Measurements from ENCODE around the gene NPIPA2.
"Not testable (repeated sequence)": the region's sequence is repeated elsewhere in the genome, so short reads cannot be mapped to it uniquely, and the experiment has no call there.

The NPIPA2 gene

DNA sequence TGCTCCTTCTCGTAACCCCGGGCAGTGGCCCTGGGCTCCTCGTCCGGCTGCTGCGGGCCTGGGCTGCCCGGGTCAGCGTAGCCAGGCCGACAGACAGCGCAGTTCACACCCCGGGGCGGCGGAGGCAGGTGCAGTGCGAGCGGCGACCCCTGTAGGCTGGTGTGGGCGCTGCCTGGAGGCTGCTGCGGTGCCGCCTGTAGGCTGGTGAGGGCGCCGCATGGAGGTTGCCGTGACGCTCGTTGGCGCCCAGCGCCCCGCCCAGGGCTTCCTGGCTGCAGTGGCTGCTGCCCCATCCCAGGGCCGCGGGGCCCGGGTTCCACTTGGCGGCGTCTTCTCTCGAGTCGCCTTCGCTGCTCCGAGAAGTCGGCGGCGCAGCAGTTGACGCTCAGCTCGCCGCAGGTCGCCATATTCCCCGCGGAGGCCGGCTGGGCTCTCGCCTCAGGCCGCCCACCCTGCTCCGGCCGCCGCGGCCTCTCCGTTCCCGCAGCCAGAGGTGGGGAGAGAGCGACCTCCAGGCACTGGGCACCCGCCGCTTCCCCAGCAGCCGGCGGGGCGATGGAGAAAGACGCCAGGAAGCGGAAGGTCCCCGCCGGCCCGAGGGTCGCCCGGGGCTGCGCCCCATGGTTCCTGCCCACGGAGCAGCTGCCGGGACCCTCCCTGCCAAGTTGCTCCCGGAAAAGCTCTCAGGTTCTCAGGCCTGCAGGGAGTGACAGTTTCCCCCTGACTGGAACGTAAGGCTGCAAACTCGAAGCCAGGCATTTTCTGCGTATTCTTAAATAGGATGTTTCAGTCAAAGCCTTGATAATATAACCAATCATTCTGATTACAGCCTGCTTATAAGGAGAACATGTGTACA is at the start of gene NPIPA2:
Gene NPIPA2, plus strand, starts transcription at position 261 of the 856 bp plus-strand sequence. CDS start 5,533 bp downstream, outside the sequence.
- not testable (repeated sequence) for H3K4me1 Mint-ChIP-seq (ENCODE audit: low read depth); H3K27me3 Mint-ChIP-seq (ENCODE audit: low read depth); H3K9me3 Mint-ChIP-seq; H3K4me3 Mint-ChIP-seq; H3K36me3 Mint-ChIP-seq (ENCODE audit: low read depth); H3K27ac Mint-ChIP-seq

DNA sequence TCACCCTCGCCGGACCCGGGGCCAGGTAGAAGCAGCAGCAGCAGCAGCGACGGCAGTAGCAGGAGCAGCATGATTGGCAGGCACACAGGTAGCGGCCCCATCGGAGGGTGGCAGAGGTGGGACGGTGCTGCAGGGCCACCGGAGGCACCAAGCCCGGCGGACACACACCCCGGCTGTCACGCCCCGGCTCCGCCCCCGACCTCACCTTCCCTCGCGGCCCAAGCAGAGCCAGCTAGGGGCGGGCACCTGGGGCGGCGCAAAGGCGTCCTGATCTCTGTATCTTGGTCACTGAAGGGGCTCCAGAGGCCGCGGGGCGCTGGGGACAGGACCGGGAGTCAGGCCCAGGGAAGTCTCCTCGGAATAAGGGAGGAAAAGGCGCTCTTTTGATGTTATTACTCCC is 48.2 kb upstream of the NPIPA2 start, which contains the start of gene PLA2G10:
Gene PLA2G10, minus strand, starts transcription at position 180 of the 400 bp plus-strand sequence. Its CDS starts 79 bp downstream, at position 101.
- H3K4me1 Mint-ChIP-seq (ENCODE audit: low read depth); H3K36me3 Mint-ChIP-seq (ENCODE audit: low read depth); H3K4me3 Mint-ChIP-seq; H3K9me3 Mint-ChIP-seq; H3K27me3 Mint-ChIP-seq (ENCODE audit: low read depth); H3K27ac Mint-ChIP-seq: not testable (repeated sequence)

GRCh38 chr16:14701859-14702258 is 40.5 kb upstream of the NPIPA2 start:
- not testable (repeated sequence) for H3K27me3 Mint-ChIP-seq (ENCODE audit: low read depth); H3K9me3 Mint-ChIP-seq; H3K4me1 Mint-ChIP-seq (ENCODE audit: low read depth); H3K36me3 Mint-ChIP-seq (ENCODE audit: low read depth); H3K4me3 Mint-ChIP-seq; H3K27ac Mint-ChIP-seq

- H3K4me1 Mint-ChIP-seq (ENCODE audit: low read depth); H3K9me3 Mint-ChIP-seq; H3K27ac Mint-ChIP-seq; H3K27me3 Mint-ChIP-seq (ENCODE audit: low read depth); H3K36me3 Mint-ChIP-seq (ENCODE audit: low read depth); H3K4me3 Mint-ChIP-seq: not testable (repeated sequence)
Observed at GRCh38 chr16:14702672-14703071, 39.7 kb upstream of the NPIPA2 start.

- H3K4me3 Mint-ChIP-seq; H3K4me1 Mint-ChIP-seq (ENCODE audit: low read depth); H3K36me3 Mint-ChIP-seq (ENCODE audit: low read depth); H3K27ac Mint-ChIP-seq; H3K9me3 Mint-ChIP-seq; H3K27me3 Mint-ChIP-seq (ENCODE audit: low read depth): not testable (repeated sequence)
Observed at GRCh38 chr16:14703156-14704011, 38.9 kb upstream of the NPIPA2 start, which contains the start of gene NPIPA3. NPIPA3 (plus strand) TSS chr16:14703411; CDS start chr16:14708944, 5,533 bp downstream.

DNA sequence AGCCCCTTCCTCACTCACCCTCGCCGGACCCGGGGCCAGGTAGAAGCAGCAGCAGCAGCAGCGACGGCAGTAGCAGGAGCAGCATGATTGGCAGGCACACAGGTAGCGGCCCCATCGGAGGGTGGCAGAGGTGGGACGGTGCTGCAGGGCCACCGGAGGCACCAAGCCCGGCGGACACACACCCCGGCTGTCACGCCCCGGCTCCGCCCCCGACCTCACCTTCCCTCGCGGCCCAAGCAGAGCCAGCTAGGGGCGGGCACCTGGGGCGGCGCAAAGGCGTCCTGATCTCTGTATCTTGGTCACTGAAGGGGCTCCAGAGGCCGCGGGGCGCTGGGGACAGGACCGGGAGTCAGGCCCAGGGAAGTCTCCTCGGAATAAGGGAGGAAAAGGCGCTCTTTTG is 9.1 kb upstream of the NPIPA2 start:
- H3K4me3 Mint-ChIP-seq; H3K9me3 Mint-ChIP-seq; H3K4me1 Mint-ChIP-seq (ENCODE audit: low read depth); H3K27me3 Mint-ChIP-seq (ENCODE audit: low read depth); H3K36me3 Mint-ChIP-seq (ENCODE audit: low read depth); H3K27ac Mint-ChIP-seq: not testable (repeated sequence)

GRCh38 chr16:14740832-14741385 is 1.4 kb upstream of the NPIPA2 start:
- not testable (repeated sequence) for H3K27ac Mint-ChIP-seq; H3K4me3 Mint-ChIP-seq; H3K9me3 Mint-ChIP-seq; H3K27me3 Mint-ChIP-seq (ENCODE audit: low read depth); H3K4me1 Mint-ChIP-seq (ENCODE audit: low read depth); H3K36me3 Mint-ChIP-seq (ENCODE audit: low read depth)

DNA sequence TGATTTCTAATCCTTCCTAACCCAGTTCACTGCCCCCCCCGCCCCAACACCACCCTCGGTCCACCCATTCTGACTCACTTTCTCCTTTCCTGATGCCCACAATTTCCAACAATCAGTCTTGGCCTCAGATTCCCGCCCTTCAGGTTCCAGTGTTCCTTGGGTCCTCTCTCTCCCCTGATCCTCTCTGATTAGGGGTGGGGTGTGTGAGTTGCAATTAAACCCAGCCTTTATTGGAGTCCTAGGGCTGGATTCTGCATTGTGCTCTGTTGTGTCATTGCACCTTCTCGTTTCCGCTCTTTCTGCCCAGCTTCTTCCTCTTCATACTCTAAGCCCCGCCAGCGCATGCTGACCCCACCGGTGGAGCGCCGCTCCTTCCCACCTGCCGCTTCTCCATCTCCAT is 539 bp upstream of the NPIPA2 start:
- H3K27ac Mint-ChIP-seq; H3K4me1 Mint-ChIP-seq (ENCODE audit: low read depth); H3K36me3 Mint-ChIP-seq (ENCODE audit: low read depth); H3K27me3 Mint-ChIP-seq (ENCODE audit: low read depth); H3K9me3 Mint-ChIP-seq; H3K4me3 Mint-ChIP-seq: not testable (repeated sequence)

DNA sequence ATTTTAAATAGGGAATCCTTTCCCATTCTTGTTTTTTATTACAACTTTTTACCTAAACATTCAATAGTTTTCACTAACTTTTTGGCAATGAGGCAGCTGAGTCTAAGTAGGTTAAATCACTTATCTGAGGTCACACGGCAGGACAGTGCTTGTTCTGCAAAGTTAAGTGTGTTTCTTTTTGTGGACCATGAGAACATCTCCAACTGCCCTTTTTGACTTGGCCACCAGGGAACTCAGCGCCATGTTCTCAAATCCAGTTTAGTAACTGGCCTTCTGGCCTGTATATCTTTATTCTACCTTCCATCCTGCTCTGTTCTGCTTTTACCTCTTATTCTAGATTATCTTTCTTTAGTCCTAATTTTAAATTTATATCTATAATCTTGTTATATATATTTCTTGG is 31.3 kb downstream of the NPIPA2 start:
- not testable (repeated sequence) for H3K9me3 Mint-ChIP-seq; H3K4me3 Mint-ChIP-seq; H3K27me3 Mint-ChIP-seq (ENCODE audit: low read depth); H3K36me3 Mint-ChIP-seq (ENCODE audit: low read depth); H3K27ac Mint-ChIP-seq; H3K4me1 Mint-ChIP-seq (ENCODE audit: low read depth)

DNA sequence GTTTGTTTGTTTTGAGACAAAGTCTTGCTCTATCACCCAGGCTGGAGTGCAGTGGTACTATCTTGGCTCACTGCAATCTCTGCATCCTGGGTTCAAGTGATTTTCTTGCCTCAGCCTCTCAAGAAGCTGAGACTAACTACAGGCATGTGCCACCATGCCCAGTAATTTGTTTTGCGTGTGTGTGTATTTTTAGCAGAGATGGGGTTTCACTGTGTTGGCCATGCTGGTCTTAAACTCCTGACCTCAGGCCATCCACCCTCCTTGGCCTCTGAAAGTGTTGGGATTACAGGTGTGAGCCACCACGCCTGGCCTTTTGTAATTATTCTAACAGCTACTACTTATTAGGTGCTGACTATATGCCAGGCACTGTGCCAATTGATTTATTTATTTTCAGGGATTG is 33.3 kb downstream of the NPIPA2 start:
- H3K4me3 Mint-ChIP-seq; H3K27me3 Mint-ChIP-seq (ENCODE audit: low read depth); H3K4me1 Mint-ChIP-seq (ENCODE audit: low read depth); H3K9me3 Mint-ChIP-seq; H3K27ac Mint-ChIP-seq; H3K36me3 Mint-ChIP-seq (ENCODE audit: low read depth): not testable (repeated sequence)

- H3K36me3 Mint-ChIP-seq (ENCODE audit: low read depth); H3K4me3 Mint-ChIP-seq; H3K27me3 Mint-ChIP-seq (ENCODE audit: low read depth); H3K4me1 Mint-ChIP-seq (ENCODE audit: low read depth); H3K9me3 Mint-ChIP-seq; H3K27ac Mint-ChIP-seq: not testable (repeated sequence)
Observed at GRCh38 chr16:14776763-14777162, 34.4 kb downstream of the NPIPA2 start.

DNA sequence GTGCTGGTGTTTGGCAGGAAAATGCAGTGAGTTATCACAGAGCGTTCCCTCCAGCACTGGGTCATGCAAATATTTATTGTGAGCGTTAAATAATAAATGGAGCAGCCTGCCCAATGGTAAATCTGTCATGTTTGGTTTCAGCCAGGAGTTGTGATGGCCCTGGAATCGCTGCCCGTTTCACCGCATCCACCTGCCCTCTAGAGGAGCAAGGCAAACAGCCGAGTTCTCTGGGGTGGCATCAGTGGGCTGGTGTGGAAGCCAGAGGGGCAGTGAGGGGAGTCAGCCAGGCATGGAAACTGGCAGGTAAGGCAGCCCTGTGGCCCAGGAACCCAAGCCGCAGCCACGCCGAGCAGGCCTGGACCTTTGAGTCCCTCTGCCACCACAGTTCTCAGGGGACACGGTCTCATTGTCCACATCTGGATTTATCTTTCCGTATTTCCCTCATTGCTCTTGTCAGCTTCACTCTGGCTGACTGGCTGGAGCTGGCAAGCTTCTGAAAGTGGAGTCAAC is 37.1 kb downstream of the NPIPA2 start:
- H3K27me3 Mint-ChIP-seq (ENCODE audit: low read depth); H3K9me3 Mint-ChIP-seq; H3K4me1 Mint-ChIP-seq (ENCODE audit: low read depth); H3K27ac Mint-ChIP-seq; H3K36me3 Mint-ChIP-seq (ENCODE audit: low read depth); H3K4me3 Mint-ChIP-seq: not testable (repeated sequence)

DNA sequence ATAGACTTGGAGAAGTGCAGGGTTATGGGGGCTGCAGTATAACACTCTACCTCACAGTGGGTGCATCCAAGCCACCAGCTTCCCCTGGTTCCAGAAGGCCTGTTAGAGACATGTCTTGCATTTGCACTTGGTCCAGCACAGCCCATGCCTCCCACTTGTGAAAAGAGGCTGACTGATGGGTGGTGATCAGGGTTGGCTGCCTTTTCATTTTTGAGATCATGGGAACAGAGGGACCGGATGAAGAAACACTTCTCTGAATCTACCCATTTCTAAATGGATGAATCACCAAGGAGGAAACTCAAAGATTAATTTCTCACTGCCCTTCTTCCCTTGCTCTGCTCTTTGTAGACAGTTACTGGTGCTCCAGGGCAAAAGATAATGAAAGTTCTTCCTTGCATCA is 43.8 kb downstream of the NPIPA2 start:
- H3K4me1 Mint-ChIP-seq (ENCODE audit: low read depth); H3K27ac Mint-ChIP-seq; H3K4me3 Mint-ChIP-seq; H3K9me3 Mint-ChIP-seq; H3K27me3 Mint-ChIP-seq (ENCODE audit: low read depth); H3K36me3 Mint-ChIP-seq (ENCODE audit: low read depth): not testable (repeated sequence)

DNA sequence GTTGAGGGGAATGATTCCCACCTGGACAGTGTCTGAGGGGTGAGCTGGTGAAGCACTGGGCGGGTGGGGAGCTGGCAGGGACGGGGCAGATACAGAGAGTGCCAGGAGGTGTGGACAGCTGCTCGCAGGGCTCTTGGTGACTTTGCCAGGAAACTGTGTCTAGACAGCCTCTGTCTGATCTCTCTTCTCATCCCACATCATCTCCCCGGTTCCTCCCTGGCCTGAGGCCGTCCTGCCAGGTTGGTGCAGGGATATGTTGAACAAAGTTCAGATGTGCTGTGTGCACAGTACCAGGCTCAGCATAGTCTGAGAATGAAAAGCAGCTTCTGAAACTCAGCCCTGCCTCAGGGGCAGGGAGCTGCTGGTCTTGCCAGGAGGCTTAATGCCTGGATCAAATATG is 47.2 kb downstream of the NPIPA2 start:
- H3K27ac Mint-ChIP-seq; H3K36me3 Mint-ChIP-seq (ENCODE audit: low read depth); H3K27me3 Mint-ChIP-seq (ENCODE audit: low read depth); H3K4me3 Mint-ChIP-seq; H3K9me3 Mint-ChIP-seq; H3K4me1 Mint-ChIP-seq (ENCODE audit: low read depth): not testable (repeated sequence)
